Loucy (cell line): Measurements from ENCODE around the gene CXCL14.

ENCODE experiments used
- H2AFZ ChIP-seq: fragments of 200-600 bp; sonication (generic); 2 replicates; pipeline ENCODE4 v1.6.0; 2016; ENCODE audit warnings: antibody characterized with exemption, mild to moderate bottlenecking, low read length, moderate library complexity
- H3F3A ChIP-seq: fragments of 200-600 bp; 2 replicates; pipeline ENCODE4 v1.6.0; 2016; ENCODE audit warnings: antibody characterized with exemption, low read depth, mild to moderate bottlenecking
- H3K27me3 ChIP-seq: fragments of 200-600 bp; sonication (generic); 2 replicates; pipeline ENCODE4 v1.6.1; 2014; ENCODE audit warnings: low read length, mild to moderate bottlenecking; ENCODE audit not compliant: insufficient read depth, poor library complexity, severe bottlenecking
- H3K36me3 ChIP-seq: fragments of 200-600 bp; sonication (generic); 2 replicates; pipeline ENCODE4 v1.6.1; 2016; ENCODE audit warnings: low read length; ENCODE audit not compliant: insufficient read depth
- H3K4me1 ChIP-seq: fragments of 200-600 bp; sonication (generic); 2 replicates; pipeline ENCODE4 v1.5.1; 2014; ENCODE audit warnings: low read length, mild to moderate bottlenecking; ENCODE audit not compliant: insufficient read depth, poor library complexity, severe bottlenecking
- H3K4me2 ChIP-seq: fragments of 200-600 bp; sonication (generic); 2 replicates; pipeline ENCODE4 v1.6.0; 2014; ENCODE audit warnings: antibody characterized with exemption, low read length, low read depth, mild to moderate bottlenecking; ENCODE audit not compliant: poor library complexity, severe bottlenecking
- H3K4me3 ChIP-seq: fragments of 200-600 bp; sonication (generic); 2 replicates; pipeline ENCODE4 v1.5.1; 2014; ENCODE audit warnings: low read length, mild to moderate bottlenecking, mixed read lengths; ENCODE audit not compliant: poor library complexity, severe bottlenecking
- H3K79me2 ChIP-seq: fragments of 200-600 bp; sonication (generic); 2 replicates; pipeline ENCODE4 v1.6.1; 2014; ENCODE audit warnings: low read length; ENCODE audit not compliant: insufficient read depth
- H3K9ac ChIP-seq: fragments of 200-600 bp; sonication (generic); 2 replicates; pipeline ENCODE4 v1.6.0; 2014; ENCODE audit warnings: mild to moderate bottlenecking, low read depth, low read length, moderate library complexity; ENCODE audit not compliant: poor library complexity, severe bottlenecking
- H3K9me2 ChIP-seq: fragments of 200-600 bp; sonication (generic); replicated peaks from 2 replicates; pipeline ENCODE4 v1.6.1; 2016; ENCODE audit warnings: low read depth, low read length, mixed read lengths
- H3K9me3 ChIP-seq: fragments of 200-600 bp; sonication (generic); 2 replicates; pipeline ENCODE4 v1.6.1; 2014; ENCODE audit warnings: mild to moderate bottlenecking, antibody characterized with exemption, low read length, low read depth; ENCODE audit not compliant: insufficient read depth
- H4K20me1 ChIP-seq: fragments of 200-600 bp; sonication (generic); 2 replicates; pipeline ENCODE4 v1.6.0; 2014; ENCODE audit warnings: antibody characterized with exemption, low read length, mild to moderate bottlenecking; ENCODE audit not compliant: insufficient read depth, poor library complexity, severe bottlenecking
- CTCF ChIP-seq: fragments of 200-600 bp; sonication (generic); conservative IDR thresholded peaks from 2 replicates; pipeline ENCODE4 v1.5.1; 2014; ENCODE audit warnings: mild to moderate bottlenecking, antibody characterized with exemption, low read length
- EZH2phosphoT487 ChIP-seq: fragments of 200-600 bp; IDR thresholded peaks from 2 replicates; pipeline ENCODE4 v1.6.1; 2018; ENCODE audit warnings: antibody characterized with exemption, mild to moderate bottlenecking, moderate library complexity, borderline replicate concordance

Gene CXCL14

GRCh38 chr5:135535820-135536801 lies 42.7 kb downstream of the CXCL14 start, which contains the start of gene NEUROG1:
NEUROG1 (minus strand) TSS chr5:135535964; CDS start chr5:135535690, 274 bp downstream.
- Histone ChIP-seq H3K4me2 (no peak within 1 kb of the TSS), H3K4me3 (no peak within 1 kb of the TSS), H3F3A (no peaks in the 10 kb centered on the region), H3K9ac (no peak within 1 kb of the TSS), H3K4me1 (no peaks in the 10 kb centered on the region), H4K20me1 (no peaks in the 10 kb centered on the region), H3K27me3 (no peaks in the 10 kb centered on the region), H2AFZ (no peak within 1 kb of the TSS), H3K79me2 (no peaks in the 10 kb centered on the region), H3K9me2 (no peaks in the 10 kb centered on the region), H3K9me3 (no peaks in the 10 kb centered on the region), H3K36me3 (no peaks in the 10 kb centered on the region)
- TF ChIP-seq CTCF = no peak

DNA sequence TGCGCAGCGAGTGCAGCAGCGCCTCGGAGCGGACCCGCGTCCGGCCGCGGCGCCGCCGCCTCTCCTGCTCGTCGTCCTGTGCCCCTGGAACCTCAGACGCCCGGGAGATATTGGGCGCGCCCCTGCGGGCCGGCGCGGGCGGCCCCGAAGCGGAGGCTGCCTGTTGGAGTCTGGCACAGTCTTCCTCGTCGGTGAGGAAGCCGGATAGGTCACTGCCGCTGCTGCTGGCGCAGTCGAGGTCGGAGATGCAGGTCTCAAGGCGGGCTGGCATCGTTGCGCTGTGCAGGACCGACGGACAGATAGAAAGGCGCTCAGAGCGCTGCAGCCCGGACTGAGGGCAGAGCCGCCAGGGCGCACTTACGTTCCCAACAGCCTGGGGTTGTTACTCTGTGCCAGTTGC lies 43.4 kb downstream of the CXCL14 start:
- Histone ChIP-seq H3K9me2 (no peaks in the 10 kb centered on the region), H3F3A (no peaks in the 10 kb centered on the region), H3K79me2 (no peaks in the 10 kb centered on the region), H4K20me1 (no peaks in the 10 kb centered on the region), H3K4me3 (no peak overlapping the region), H3K36me3 (no peaks in the 10 kb centered on the region), H3K27me3 (no peaks in the 10 kb centered on the region), H2AFZ (no peak overlapping the region), H3K9ac (no peak overlapping the region), H3K4me1 (no peaks in the 10 kb centered on the region), H3K4me2 (no peak overlapping the region), H3K9me3 (no peaks in the 10 kb centered on the region)
- TF ChIP-seq EZH2phosphoT487 = no peak
- no peak for TF ChIP-seq CTCF

DNA sequence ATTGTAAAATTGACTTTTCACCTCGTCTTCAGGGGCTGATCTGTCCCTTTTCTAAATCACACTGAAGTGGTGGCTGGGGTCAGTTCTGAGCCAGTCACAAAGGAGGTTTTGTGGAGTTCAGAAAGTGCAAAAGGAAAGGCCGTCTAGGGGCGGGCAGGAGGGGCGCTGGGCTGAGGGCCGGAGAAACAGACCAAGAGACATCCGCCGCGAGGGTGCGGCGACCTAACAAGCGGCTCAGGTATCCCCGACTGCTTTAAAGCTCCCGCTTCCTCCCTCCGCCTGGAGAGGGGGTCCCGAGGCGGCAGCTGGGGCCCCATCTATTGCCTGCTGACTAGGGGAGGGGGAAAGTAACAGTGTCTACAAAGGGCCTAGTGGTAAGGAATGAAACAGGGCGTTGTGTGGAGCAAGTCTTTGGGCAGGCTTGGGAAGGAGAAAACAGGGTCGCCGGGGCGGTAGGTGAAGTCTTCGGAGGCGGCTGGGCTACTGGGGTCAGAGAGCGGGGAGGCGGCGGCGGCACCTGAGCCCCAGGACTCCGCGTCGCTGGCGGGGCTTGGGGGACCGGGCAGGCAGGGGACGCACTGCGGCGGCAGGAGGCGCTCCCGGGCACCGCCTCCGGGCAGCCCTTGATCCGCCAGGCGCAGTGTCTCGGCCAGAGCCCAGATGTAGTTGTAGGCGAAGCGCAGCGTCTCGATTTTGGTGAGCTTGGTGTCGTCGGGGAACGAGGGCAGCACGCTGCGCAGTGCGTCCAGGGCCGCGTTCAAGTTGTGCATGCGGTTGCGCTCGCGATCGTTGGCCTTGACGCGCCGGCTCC lies 44.0 kb downstream of the CXCL14 start:
- Histone ChIP-seq H3K4me1 (no peaks in the 10 kb centered on the region), H3K27me3 (no peaks in the 10 kb centered on the region), H3K9me2 (no peaks in the 10 kb centered on the region), H3K4me3 (no peak overlapping the region), H3F3A (no peaks in the 10 kb centered on the region), H3K9me3 (no peaks in the 10 kb centered on the region), H3K79me2 (no peaks in the 10 kb centered on the region), H3K36me3 (no peaks in the 10 kb centered on the region), H3K4me2 (no peak overlapping the region), H2AFZ (no peak overlapping the region), H3K9ac (no peak overlapping the region), H4K20me1 (no peaks in the 10 kb centered on the region)
- TF ChIP-seq EZH2phosphoT487 (no peak), CTCF (no peak)
